Skeletal muscle tissue (tissue), 4 donors: ENCODE measurements around the gene NEU1. TPM values are rescaled to one million over a fixed set of nuclear protein-coding genes. Genes with fewer than 3 reads are reported as not detected.
"Not testable (repeated sequence)": the region's sequence is repeated elsewhere in the genome, so short reads cannot be mapped to it uniquely, and the experiment has no call there.

Experiments used
- H3K27ac ChIP-seq: one replicate; pipeline ENCODE4 v1.7.0; 2013; ENCODE audit warnings: mild to moderate bottlenecking, low read depth, low read length, inconsistent platforms
- H3K27me3 ChIP-seq, 3 donors: one replicate each; pipeline ENCODE4 v1.7.0; 2013; ENCODE audit warnings: low read length in 3 of 3; ENCODE audit not compliant: control insufficient read depth in 3 of 3, insufficient read depth in 3 of 3
- H3K36me3 ChIP-seq, 3 donors: one replicate each; pipeline ENCODE4 v1.7.0; 2013; ENCODE audit warnings: low read length in 3 of 3; ENCODE audit not compliant: control insufficient read depth in 3 of 3, insufficient read depth in 3 of 3
- H3K4me1 ChIP-seq, 3 donors: one replicate each; pipeline ENCODE4 v1.7.0; 2013; ENCODE audit warnings: low read length in 3 of 3, mild to moderate bottlenecking in 3 of 3; ENCODE audit not compliant: control insufficient read depth in 3 of 3, insufficient read depth in 3 of 3
- H3K4me3 ChIP-seq, 3 donors: one replicate each; pipeline ENCODE4 v1.7.0; 2013; ENCODE audit warnings: low read length in 3 of 3
- H3K9ac ChIP-seq, 3 donors: one replicate each; pipeline ENCODE4 v1.7.0; 2013; ENCODE audit warnings: low read length in 3 of 3, mild to moderate bottlenecking in 3 of 3, moderate library complexity in 2 of 3, low read depth in 1 of 3
- H3K9me3 ChIP-seq, 3 donors: one replicate each; pipeline ENCODE4 v1.7.0; 2013; ENCODE audit warnings: low read length in 3 of 3; ENCODE audit not compliant: control insufficient read depth in 3 of 3
- total RNA-seq: library from RNA; depleted of rRNA; stranded (reverse); fragments of >200 nt; gene quantifications from one replicate; pipeline ENCODE4 v1.2.3, GENCODE V29; 2014
- donor health status: Osteomylitis.

The NEU1 gene
- 23.0 TPM for total RNA-seq

GRCh38 chr6:31862344-31863235 is at the start of gene NEU1:
TSS of gene NEU1 (minus strand) at chr6:31862821. CDS start at chr6:31862776, 45 bp downstream.
- peak within 1 kb of the TSS; percentile 93 for H3K27ac ChIP-seq
- peak within 1 kb of the TSS; percentile 93 to 99 (median 94) for H3K9ac ChIP-seq
- H3K36me3 ChIP-seq, result peaks cover 21 to 28% (median 27%) of the 10 kb centered on the region in 3 donors
- no peaks in the 10 kb centered on the region for H3K27me3 ChIP-seq
- peaks cover 21 to 26% (median 22%) of the 10 kb centered on the region in 3 donors for H3K4me1 ChIP-seq
- peak within 1 kb of the TSS; percentile 92 to 98 (median 98) for H3K4me3 ChIP-seq
- no peaks in the 10 kb centered on the region for H3K9me3 ChIP-seq

GRCh38 chr6:31911826-31912585 is 49.4 kb upstream of the NEU1 start:
- Histone ChIP-seq H3K27ac (no peak overlapping the region), H3K9ac (no peak overlapping the region), H3K4me1 (no peaks in the 10 kb centered on the region), H3K36me3 (no peaks in the 10 kb centered on the region), H3K4me3 (no peak overlapping the region), H3K27me3 (no peaks in the 10 kb centered on the region), H3K9me3 (no peaks in the 10 kb centered on the region)

GRCh38 chr6:31909298-31909697 is 46.7 kb upstream of the NEU1 start:
- H3K9me3 ChIP-seq, H3K36me3 ChIP-seq, H3K4me3 ChIP-seq, H3K4me1 ChIP-seq, H3K27me3 ChIP-seq, H3K9ac ChIP-seq, H3K27ac ChIP-seq: not testable (repeated sequence)

- H3K36me3 ChIP-seq, result no peaks in the 10 kb centered on the region
- no peaks in the 10 kb centered on the region for H3K9me3 ChIP-seq
- peaks cover 0 to 7% (median 0%) of the 10 kb centered on the region in 3 donors for H3K27me3 ChIP-seq
- no peak overlapping the region for H3K27ac ChIP-seq
- no peak overlapping the region for H3K9ac ChIP-seq
- no peaks in the 10 kb centered on the region for H3K4me1 ChIP-seq
- no peak overlapping the region for H3K4me3 ChIP-seq
These were observed 46.2 kb upstream of the NEU1 start for GRCh38 chr6:31908791-31909190.

GRCh38 chr6:31908255-31908654 is 45.6 kb upstream of the NEU1 start:
- not testable (repeated sequence) for H3K36me3 ChIP-seq, H3K27ac ChIP-seq, H3K9ac ChIP-seq, H3K4me1 ChIP-seq, H3K9me3 ChIP-seq, H3K27me3 ChIP-seq, H3K4me3 ChIP-seq

GRCh38 chr6:31907158-31907813 is 44.7 kb upstream of the NEU1 start:
- Histone ChIP-seq H3K4me3 (no peak overlapping the region), H3K9ac (no peak overlapping the region), H3K27ac (no peak overlapping the region), H3K27me3 (peaks cover 0 to 7% (median 0%) of the 10 kb centered on the region in 3 donors), H3K36me3 (no peaks in the 10 kb centered on the region), H3K9me3 (no peaks in the 10 kb centered on the region), H3K4me1 (peaks cover 6 to 12% (median 7%) of the 10 kb centered on the region in 3 donors)

GRCh38 chr6:31906727-31907126 is 44.1 kb upstream of the NEU1 start:
- peaks cover 6 to 13% (median 7%) of the 10 kb centered on the region in 3 donors for H3K4me1 ChIP-seq
- H3K36me3 ChIP-seq, H3K4me3 ChIP-seq, H3K9ac ChIP-seq, H3K27me3 ChIP-seq, H3K9me3 ChIP-seq, H3K27ac ChIP-seq: not testable (repeated sequence)

- Histone ChIP-seq H3K4me3 (no peak overlapping the region), H3K27me3 (peaks cover 0 to 7% (median 0%) of the 10 kb centered on the region in 3 donors), H3K36me3 (no peaks in the 10 kb centered on the region), H3K27ac (no peak overlapping the region), H3K4me1 (peaks cover 9 to 14% (median 11%) of the 10 kb centered on the region in 3 donors), H3K9me3 (no peaks in the 10 kb centered on the region), H3K9ac (no peak overlapping the region)
These were observed 43.5 kb upstream of the NEU1 start for GRCh38 chr6:31906122-31906521.

- Histone ChIP-seq H3K36me3 (no peaks in the 10 kb centered on the region), H3K4me1 (peaks cover 13 to 19% (median 16%) of the 10 kb centered on the region in 3 donors), H3K27ac (no peak overlapping the region), H3K9me3 (no peaks in the 10 kb centered on the region), H3K4me3 (no peak overlapping the region), H3K27me3 (peaks cover 0 to 7% (median 0%) of the 10 kb centered on the region in 3 donors), H3K9ac (no peak overlapping the region)
These were observed 42.4 kb upstream of the NEU1 start for GRCh38 chr6:31905041-31905440.
